H1 (cell line): ENCODE measurements around the gene CAPN13.

Experiments
- CEBPB ChIP-seq: IDR thresholded peaks from 2 replicates; pipeline ENCODE4 v1.6.1; 2012; ENCODE audit warnings: low read depth, low read length
- CTCF ChIP-seq, 3 experiments: IDR thresholded peaks; 1 replicate in 2 of 3; 2 replicates in 1 of 3; pipeline versions ENCODE4 v1.5.1 to v1.6.1; 2011; ENCODE audit warnings: low read length in 3 of 3, mild to moderate bottlenecking in 3 of 3, inconsistent platforms in 2 of 3, low read depth in 1 of 3, moderate library complexity in 1 of 3; ENCODE audit not compliant: insufficient read depth in 1 of 3; ENCODE audit errors: control extremely low read depth in 1 of 3
- JUN ChIP-seq: IDR thresholded peaks from 2 replicates; pipeline ENCODE4 v1.6.1; 2011; ENCODE audit warnings: low read depth, mild to moderate bottlenecking, improper control_type of control experiment, low read length
- MAX ChIP-seq: IDR thresholded peaks from 2 replicates; pipeline ENCODE4 v1.6.1; 2012; ENCODE audit warnings: inconsistent platforms
- POLR2A ChIP-seq, 2 experiments: IDR thresholded peaks; 1 replicate in 1 of 2; 2 replicates in 1 of 2; pipeline ENCODE4 v1.6.1; 2011; ENCODE audit warnings: low read depth in 2 of 2, low read length in 2 of 2, mild to moderate bottlenecking in 2 of 2; ENCODE audit errors: control extremely low read depth in 1 of 2
- POLR2AphosphoS5 ChIP-seq: IDR thresholded peaks from 2 replicates; pipeline ENCODE4 v1.6.1; 2011; ENCODE audit warnings: low read depth, low read length
- SUZ12 ChIP-seq: fragments of 200-600 bp; sonication (generic); IDR thresholded peaks from 2 replicates; pipeline ENCODE4 v1.6.1; 2012; ENCODE audit warnings: mild to moderate bottlenecking, inconsistent platforms, low read length, moderate library complexity, mixed read lengths
- TAF1 ChIP-seq: IDR thresholded peaks from 2 replicates; pipeline ENCODE4 v1.6.1; 2011; ENCODE audit warnings: mild to moderate bottlenecking, low read depth, low read length
- TF ChIP-seq, protein P1 (sequence below): IDR thresholded peaks from 2 replicates; pipeline ENCODE4 v1.6.1; 2011; ENCODE audit warnings: low read length, improper control_type of control experiment

- TF ChIP-seq POLR2A (IDR thresholded peaks at IDR 0.05; ENCODE audit: control extremely low read depth in 1 of 2, low read depth in 2 of 2, low read length in 2 of 2) (no peak), CTCF (IDR thresholded peaks at IDR 0.05; ENCODE audit: control extremely low read depth in 1 of 3, insufficient read depth in 1 of 3, low read depth in 1 of 3, low read length in 3 of 3) (no peak), JUN (no peak), MAX (no peak), POLR2AphosphoS5 (no peak), CEBPB (no peak), TAF1 (no peak), SUZ12 (no peak)
- TF ChIP-seq, protein P1, sequence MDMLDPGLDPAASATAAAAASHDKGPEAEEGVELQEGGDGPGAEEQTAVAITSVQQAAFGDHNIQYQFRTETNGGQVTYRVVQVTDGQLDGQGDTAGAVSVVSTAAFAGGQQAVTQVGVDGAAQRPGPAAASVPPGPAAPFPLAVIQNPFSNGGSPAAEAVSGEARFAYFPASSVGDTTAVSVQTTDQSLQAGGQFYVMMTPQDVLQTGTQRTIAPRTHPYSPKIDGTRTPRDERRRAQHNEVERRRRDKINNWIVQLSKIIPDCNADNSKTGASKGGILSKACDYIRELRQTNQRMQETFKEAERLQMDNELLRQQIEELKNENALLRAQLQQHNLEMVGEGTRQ: no peak
These were observed 36.2 kb downstream of the CAPN13 start for GRCh38 chr2:30770816-30771576.
